Medulla oblongata (tissue), 1 donor: ENCODE measurements around the gene BLOC1S3.
"Not testable (repeated sequence)": the region's sequence is repeated elsewhere in the genome, so short reads cannot be mapped to it uniquely, and the experiment has no call there.

ENCODE experiments used
- DNase-seq: peaks from one replicate; pipeline ENCODE4 v3.0.0-alpha.2; 2015; ENCODE audit errors: extremely low spot score

The BLOC1S3 gene

GRCh38 chr19:45223879-45224278, 45.3 kb downstream of the BLOC1S3 start:
- no peak for DNase-seq

GRCh38 chr19:45224645-45225044, 46.1 kb downstream of the BLOC1S3 start:
- no peak for DNase-seq

- DNase-seq: not testable (repeated sequence)
Observed at GRCh38 chr19:45229056-45229455, 50.5 kb downstream of the BLOC1S3 start.
